Measurements from ENCODE around the gene ATF2.
A peak's percentile ranks its signal among the peaks of the same experiment; 100 is the strongest.

ATF2 gene

GRCh38 chr2:175037941-175038340 lies 130.1 kb downstream of the ATF2 start:
- no peak overlapping the region for H3K4me3 ChIP-seq (ENCODE audit: low read length)
- DNase-seq (ENCODE audit: low read depth, low spot score), result no peak

GRCh38 chr2:175036582-175037018 lies 131.4 kb downstream of the ATF2 start:
- no peak overlapping the region for H3K4me3 ChIP-seq (ENCODE audit: low read length)
- peak; percentile 57 for DNase-seq (ENCODE audit: low read depth, low spot score)

GRCh38 chr2:175035806-175036205 lies 132.2 kb downstream of the ATF2 start:
- DNase-seq (ENCODE audit: low read depth, low spot score), result no peak
- H3K4me3 ChIP-seq (ENCODE audit: low read length), result no peak overlapping the region

- DNase-seq (ENCODE audit: low read depth, low spot score), result no peak
- H3K4me3 ChIP-seq (ENCODE audit: low read length), result no peak overlapping the region
Observed at GRCh38 chr2:175034716-175035115, 133.3 kb downstream of the ATF2 start.

GRCh38 chr2:175030380-175031271 lies 137.4 kb downstream of the ATF2 start:
- peak; percentile 24 for DNase-seq (ENCODE audit: low read depth, low spot score)
- H3K4me3 ChIP-seq (ENCODE audit: low read length), result no peak overlapping the region

GRCh38 chr2:175027755-175028154 lies 140.2 kb downstream of the ATF2 start:
- no peak for DNase-seq (ENCODE audit: low read depth, low spot score)
- no peak overlapping the region for H3K4me3 ChIP-seq (ENCODE audit: low read length)

GRCh38 chr2:175026385-175026784 lies 141.6 kb downstream of the ATF2 start:
- DNase-seq (ENCODE audit: low read depth, low spot score), result no peak
- no peak overlapping the region for H3K4me3 ChIP-seq (ENCODE audit: low read length)

- DNase-seq (ENCODE audit: low read depth, low spot score), result no peak
- no peak overlapping the region for H3K4me3 ChIP-seq (ENCODE audit: low read length)
Observed at GRCh38 chr2:175025946-175026345, 142.1 kb downstream of the ATF2 start.

GRCh38 chr2:175025233-175025632 lies 142.8 kb downstream of the ATF2 start:
- no peak for DNase-seq (ENCODE audit: low read depth, low spot score)
- no peak overlapping the region for H3K4me3 ChIP-seq (ENCODE audit: low read length)

GRCh38 chr2:175022923-175023322 lies 145.1 kb downstream of the ATF2 start:
- H3K4me3 ChIP-seq (ENCODE audit: low read length), result no peak overlapping the region
- DNase-seq (ENCODE audit: low read depth, low spot score), result no peak
